Measurements from ENCODE around the gene EOLA2. TPM values are rescaled to one million over a fixed set of nuclear protein-coding genes. Genes with fewer than 3 reads are reported as not detected.

Gene EOLA2
- total RNA-seq, result 12.1 and 13.0 TPM in 2 replicates

GRCh38 chrX:149938427-149938880, at the start of gene EOLA2:
TSS of gene EOLA2 (minus strand) at chrX:149938491. CDS start at chrX:149933874, 4,617 bp downstream.

GRCh38 chrX:149929400-149929799, 8.9 kb downstream of the EOLA2 start, which contains the start of gene HSFX4:
TSS of gene HSFX4 (plus strand) at chrX:149929573. CDS start at chrX:149929645, 72 bp downstream.

Other genes with a start within 250 kb of the EOLA2 start
- gene MAGEA11, start 226.4 kb downstream of the EOLA2 start, total RNA-seq, result not detected in 2 replicates
- 0.16 and 1.7 TPM in 2 replicates for gene HSFX1, start 164.4 kb downstream of the EOLA2 start, total RNA-seq
- gene MAGEA9, start 156.6 kb downstream of the EOLA2 start, total RNA-seq, result not detected in 2 replicates
- gene MAGEA8, start 57.3 kb downstream of the EOLA2 start, total RNA-seq, result not detected in 2 replicates
- gene HSFX4, start 8.9 kb downstream of the EOLA2 start, total RNA-seq, result not detected in 2 replicates

Measured in bladder microvascular endothelial cell (primary cell).